Ovary (tissue), 9 donors: ENCODE results near the gene REEP6. TPM values are rescaled to one million over a fixed set of nuclear protein-coding genes. Genes with fewer than 3 reads are reported as not detected.

Experiments used
- DNase-seq, 5 donors: peaks; one replicate each; pipeline ENCODE4 v3.0.0-alpha.2; 2019 to 2020
- H3K27ac ChIP-seq, 2 donors: fragments of 200-600 bp; one replicate each; pipeline versions ENCODE4 v1.5.1 to v1.8.0; 2019 to 2022
- H3K27me3 ChIP-seq: fragments of 200-600 bp; one replicate; pipeline ENCODE4 v1.8.0; 2022
- H3K36me3 ChIP-seq: fragments of 200-600 bp; sonication (generic); one replicate; pipeline ENCODE4 v1.5.1; 2019
- H3K4me1 ChIP-seq: one replicate; pipeline ENCODE4 v1.8.1; 2013; ENCODE audit warnings: mild to moderate bottlenecking, moderate library complexity; ENCODE audit not compliant: insufficient read depth
- H3K4me3 ChIP-seq: fragments of 200-600 bp; sonication (generic); one replicate; pipeline ENCODE4 v1.5.1; 2017
- H3K9me3 ChIP-seq, 2 donors: fragments of 200-600 bp in 1 of 2; sonication (generic) in 1 of 2; one replicate each; pipeline versions ENCODE4 v1.5.1 to v1.8.1; 2013 to 2019; ENCODE audit warnings: mild to moderate bottlenecking in 1 of 2, moderate library complexity in 1 of 2
- EP300 ChIP-seq: sonication (generic); formaldehyde crosslinking; IDR thresholded peaks from one replicate; pipeline ENCODE4 v1.6.1; 2017; ENCODE audit warnings: antibody characterized with exemption
- POLR2A ChIP-seq: fragments of 450-650 bp; IDR thresholded peaks from one replicate; pipeline ENCODE4 v1.6.1; 2017; ENCODE audit warnings: antibody characterized with exemption, mild to moderate bottlenecking, moderate library complexity
- WGBS, 3 donors: extraction: QIAGEN DNeasy Blood & Tissue Kit in 1 of 3; methylation state at CpG; one replicate each; pipeline versions ENCODE4 v1.1.5 to v1.1.7; 2013 to 2017; 5-methylcytosine and 5-hydroxymethylcytosine counted together
- intact Hi-C, 4 donors: fragments of 100-400 bp; cut with DNase I; formaldehyde crosslinking; loops; one replicate each; pipeline versions ENCODE4 v1.11.0 to v1.15.1; 2022 to 2023
- polyA plus RNA-seq, 2 donors: library from polyadenylated mRNA; stranded (reverse); fragments of 200-250 nt in 1 of 2; fragments of 350-450 nt in 1 of 2; fragmentation: Illumina TruSeq in 1 of 2; extraction: RNeasy Lipid Tissue Mini Kit (QIAGEN cat#74804) in 1 of 2; gene quantifications; one replicate each; pipeline ENCODE4 v1.2.3, GENCODE V29; 2013 to 2014
- total RNA-seq, 7 donors: library from RNA; depleted of rRNA in 2 of 7; stranded (reverse); fragments of >200 nt in 2 of 7; fragmentation: NEBNext Ultra II Directional in 3 of 7; extraction: Animal tissue kit (Norgen Biotek cat#: 25700) in 3 of 7; gene quantifications; one replicate each; pipeline versions ENCODE4 v1.1.0 to v1.2.4, GENCODE V29; 2016 to 2023
- TF ChIP-seq, protein P1 (sequence below), 3 donors: fragments of 450-650 bp in 2 of 3; fragments of 200-600 bp in 1 of 3; IDR thresholded peaks; one replicate each; pipeline versions ENCODE4 v1.5.1 to v1.8.0; 2016 to 2022; ENCODE audit warnings: antibody characterized with exemption in 3 of 3, mild to moderate bottlenecking in 1 of 3
- donor health status: DM: no; HTN: no; CAD: no; lungs with moderate emphysema.
- donor health status: DM: no; HTN: no; CAD: no.
- donor health status: Bipolar disorder and iron deficiency.
- donor health status: DM: yes; HTN: yes; CAD: no.
- donor health status: DM: no; HTN: no; CAD: no.
- donor health status: DM: yes; HTN: yes; CAD: no.

Gene REEP6
- total and polyA plus RNA-seq, 9 donors, result 2.9 to 13.0 (median 9.2) TPM

DNA sequence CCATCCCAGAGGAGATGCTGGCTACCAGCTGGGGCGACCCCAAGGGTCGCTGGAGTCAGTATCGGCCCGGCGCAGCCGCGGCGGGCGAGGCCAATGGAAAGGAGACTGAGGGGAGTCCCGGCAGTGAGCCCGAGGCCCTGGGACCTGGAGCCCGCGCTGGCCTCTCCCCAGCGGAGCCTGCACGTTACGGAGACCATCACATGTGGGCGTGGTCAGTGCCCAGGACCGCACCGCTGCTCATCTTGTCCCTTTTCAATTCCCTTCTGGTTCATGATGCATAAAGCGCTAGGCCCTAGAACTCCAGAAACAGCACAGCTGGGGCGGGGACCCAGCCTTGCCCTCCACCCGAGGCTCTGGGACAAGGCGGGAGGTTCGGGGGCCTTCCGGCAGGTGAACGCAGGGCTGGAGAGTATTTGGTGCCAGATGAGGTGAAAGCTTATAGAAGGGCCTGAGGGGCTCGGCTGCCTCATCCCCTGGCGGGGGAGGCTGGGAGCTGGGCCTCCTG is 19.9 kb upstream of the REEP6 start:
- DNase-seq, result no peak
- H3K36me3 ChIP-seq, result no peaks in the 10 kb centered on the region
- intact Hi-C loops, result no loop called here
- H3K9me3 ChIP-seq, result no peaks in the 10 kb centered on the region
- H3K4me3 ChIP-seq, result no peak overlapping the region
- TF ChIP-seq, protein P1, sequence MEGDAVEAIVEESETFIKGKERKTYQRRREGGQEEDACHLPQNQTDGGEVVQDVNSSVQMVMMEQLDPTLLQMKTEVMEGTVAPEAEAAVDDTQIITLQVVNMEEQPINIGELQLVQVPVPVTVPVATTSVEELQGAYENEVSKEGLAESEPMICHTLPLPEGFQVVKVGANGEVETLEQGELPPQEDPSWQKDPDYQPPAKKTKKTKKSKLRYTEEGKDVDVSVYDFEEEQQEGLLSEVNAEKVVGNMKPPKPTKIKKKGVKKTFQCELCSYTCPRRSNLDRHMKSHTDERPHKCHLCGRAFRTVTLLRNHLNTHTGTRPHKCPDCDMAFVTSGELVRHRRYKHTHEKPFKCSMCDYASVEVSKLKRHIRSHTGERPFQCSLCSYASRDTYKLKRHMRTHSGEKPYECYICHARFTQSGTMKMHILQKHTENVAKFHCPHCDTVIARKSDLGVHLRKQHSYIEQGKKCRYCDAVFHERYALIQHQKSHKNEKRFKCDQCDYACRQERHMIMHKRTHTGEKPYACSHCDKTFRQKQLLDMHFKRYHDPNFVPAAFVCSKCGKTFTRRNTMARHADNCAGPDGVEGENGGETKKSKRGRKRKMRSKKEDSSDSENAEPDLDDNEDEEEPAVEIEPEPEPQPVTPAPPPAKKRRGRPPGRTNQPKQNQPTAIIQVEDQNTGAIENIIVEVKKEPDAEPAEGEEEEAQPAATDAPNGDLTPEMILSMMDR (IDR thresholded peaks at IDR 0.05), result no peak
- TF ChIP-seq POLR2A, result no peak
- no peak for TF ChIP-seq EP300
- H3K27ac ChIP-seq, result no peak overlapping the region
- WGBS, 3 donors, result 2 to 8% (median 2%) methylated on average over 21 to 28 of the region's 28 CpGs
- peaks cover 11% of the 10 kb centered on the region for H3K27me3 ChIP-seq
- H3K4me1 ChIP-seq, result peaks cover 35% of the 10 kb centered on the region

DNA sequence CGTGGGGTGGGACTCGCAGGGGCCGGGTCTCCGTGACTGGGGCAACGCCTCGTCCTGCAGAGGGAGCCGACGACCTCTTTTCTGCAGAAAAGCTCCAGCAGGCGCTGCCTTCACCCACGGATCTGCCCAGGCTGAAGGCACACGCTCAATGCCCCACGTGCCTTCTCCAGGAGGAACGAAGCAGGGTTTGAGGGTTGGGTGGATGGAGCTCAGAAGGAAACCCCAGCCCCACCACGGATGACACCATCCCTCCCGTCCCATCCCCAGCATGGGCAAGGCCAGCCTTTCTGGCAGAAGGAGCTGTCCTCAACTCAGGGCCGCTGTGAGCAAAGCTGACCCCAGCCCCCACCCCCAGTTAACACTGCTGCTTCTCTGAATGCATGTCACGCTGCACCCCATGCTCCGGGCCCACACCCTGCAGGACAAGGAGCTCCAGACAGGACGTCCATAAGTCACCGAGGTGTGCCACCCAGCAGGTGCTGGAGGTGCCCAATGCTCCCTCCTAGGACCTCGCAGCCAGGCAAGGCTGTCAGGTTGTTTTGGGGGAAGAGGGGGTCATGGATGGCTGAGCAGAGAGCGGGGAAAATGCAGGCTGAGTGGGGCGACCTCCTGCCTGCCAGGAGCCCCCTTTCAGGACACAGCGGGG is 19.3 kb upstream of the REEP6 start:
- intact Hi-C loops, result no loop called here
- Histone ChIP-seq H3K36me3 (no peaks in the 10 kb centered on the region), H3K4me3 (no peak overlapping the region), H3K9me3 (no peaks in the 10 kb centered on the region), H3K27ac (no peak overlapping the region), H3K4me1 (peaks cover 35% of the 10 kb centered on the region), H3K27me3 (peaks cover 8% of the 10 kb centered on the region)
- 19 to 28% (median 27%) methylated on average over 21 to 24 of the region's 24 CpGs for WGBS, 3 donors
- TF ChIP-seq, protein P1 (IDR thresholded peaks at IDR 0.05), result no peak
- DNase-seq, result no peak

DNA sequence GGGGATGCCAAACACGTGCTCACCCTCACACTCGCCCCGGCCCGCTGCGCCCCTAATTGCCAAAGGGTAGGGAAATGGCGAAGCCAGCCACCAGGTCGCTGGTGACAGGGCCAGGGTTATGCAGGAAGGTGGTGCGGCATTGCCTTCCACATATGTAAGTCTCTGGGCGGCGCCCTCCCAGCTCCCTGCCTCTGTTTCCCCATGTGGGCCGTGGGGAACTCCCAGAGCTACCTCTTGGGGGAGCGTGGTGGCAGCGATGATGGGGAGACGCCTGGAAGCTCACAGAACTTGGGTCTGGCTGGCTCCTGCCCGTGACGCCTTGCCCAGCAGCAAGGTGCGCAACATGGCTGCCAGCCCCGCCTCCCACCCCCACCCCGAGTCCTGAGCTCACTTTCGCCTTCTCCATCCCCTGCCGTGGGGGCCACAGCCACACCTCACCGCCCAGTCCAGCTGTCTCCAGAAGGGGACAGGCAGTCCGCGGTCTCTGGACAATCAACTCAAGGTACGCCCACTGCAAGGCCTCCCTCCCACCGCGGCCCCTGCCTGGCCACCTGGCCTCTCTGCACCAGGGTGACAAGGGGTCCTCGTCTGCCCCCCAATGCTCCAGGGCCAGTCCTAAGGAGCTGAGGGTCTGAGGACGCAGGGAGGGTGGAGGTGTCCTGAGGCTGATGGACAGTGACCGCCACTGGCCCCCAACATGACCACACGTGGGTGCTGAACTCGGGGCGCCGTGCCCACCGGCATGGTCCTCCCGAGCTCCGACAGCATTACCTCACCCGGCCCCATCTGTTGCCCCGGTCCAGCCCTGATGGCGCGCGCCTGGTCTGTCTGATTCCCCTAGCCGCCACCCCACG is 18.5 kb upstream of the REEP6 start:
- H3K4me1 ChIP-seq, result peaks cover 29% of the 10 kb centered on the region
- peaks cover 7% of the 10 kb centered on the region for H3K27me3 ChIP-seq
- H3K27ac ChIP-seq, result no peak overlapping the region
- TF ChIP-seq POLR2A, result no peak
- no peak for TF ChIP-seq EP300
- TF ChIP-seq, protein P1 (IDR thresholded peaks at IDR 0.05), result no peak
- intact Hi-C loops, result no loop called here
- no peaks in the 10 kb centered on the region for H3K9me3 ChIP-seq
- H3K4me3 ChIP-seq, result no peak overlapping the region
- WGBS, 3 donors, result 35 to 50% (median 36%) methylated on average over 33 to 44 of the region's 44 CpGs
- H3K36me3 ChIP-seq, result no peaks in the 10 kb centered on the region
- DNase-seq, result no peak

DNA sequence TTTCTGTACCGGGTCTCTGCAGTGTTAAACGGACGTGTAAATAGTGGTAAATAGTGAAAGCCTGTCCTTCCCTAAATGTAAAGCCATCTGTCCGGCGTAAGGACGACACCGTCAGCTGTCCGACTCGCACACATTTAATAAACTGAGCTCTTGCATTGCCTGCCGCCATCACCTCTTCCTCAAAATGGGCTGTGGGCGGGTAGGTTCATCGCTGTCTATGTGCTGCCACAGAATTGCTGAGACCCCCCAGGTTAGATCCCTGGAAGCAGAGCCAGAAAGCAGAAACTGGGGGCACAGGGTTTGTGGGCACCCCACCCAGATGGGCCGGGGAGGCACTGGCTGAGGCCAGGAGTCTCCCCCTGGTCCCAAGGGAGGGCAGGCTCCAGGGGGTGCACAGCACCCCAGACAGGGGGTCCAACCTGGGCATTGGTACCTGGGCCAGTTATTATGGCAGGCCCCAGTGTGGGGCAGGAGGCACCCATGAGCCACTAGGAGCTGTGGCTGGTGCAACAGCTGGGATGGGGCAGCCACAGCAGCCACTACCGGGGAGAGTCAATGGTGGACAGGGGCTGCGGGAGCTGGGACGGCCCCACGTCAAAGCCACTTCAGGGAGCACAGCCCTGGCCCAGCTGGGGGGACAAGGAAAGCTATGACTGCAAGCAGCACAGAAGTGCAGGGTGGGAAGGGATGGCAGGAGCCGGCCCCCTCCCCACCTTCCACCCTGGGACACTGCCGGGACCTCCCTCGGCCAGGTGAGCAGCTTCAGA is 17.7 kb upstream of the REEP6 start:
- no peak for DNase-seq

More for the DNA sequence above, 17.7 kb upstream of the REEP6 start:
- no peaks in the 10 kb centered on the region for H3K36me3 ChIP-seq
- TF ChIP-seq EP300 (no peak), POLR2A (no peak)
- TF ChIP-seq, protein P1 (IDR thresholded peaks at IDR 0.05), result no peak
- H3K27ac ChIP-seq, result no peak overlapping the region
- H3K9me3 ChIP-seq, result no peaks in the 10 kb centered on the region
- peaks cover 26% of the 10 kb centered on the region for H3K4me1 ChIP-seq
- H3K27me3 ChIP-seq, result peaks cover 6% of the 10 kb centered on the region
- 54 to 68% (median 62%) methylated on average over 20 of the region's 20 CpGs for WGBS, 3 donors
- H3K4me3 ChIP-seq, result no peak overlapping the region
- intact Hi-C loops, result no loop called here
